Trophoblast cell (in vitro differentiated cells and primary cell): ENCODE data around the gene TNS1.

ENCODE experiments used
- DNase-seq, 2 donors: peaks; one replicate each; pipeline ENCODE4 v3.0.0-alpha.2; 2016
- H2AFZ ChIP-seq: 2 replicates; pipeline ENCODE4 v1.6.1; 2013; ENCODE audit warnings: low read length, moderate library complexity, mild to moderate bottlenecking; ENCODE audit not compliant: insufficient read depth, poor library complexity
- H2AK5ac ChIP-seq: 2 replicates; pipeline ENCODE4 v1.6.1; 2013; ENCODE audit warnings: mild to moderate bottlenecking, low read length
- H2BK120ac ChIP-seq: 2 replicates; pipeline ENCODE4 v1.6.1; 2013; ENCODE audit warnings: low read length, mild to moderate bottlenecking, moderate library complexity; ENCODE audit not compliant: insufficient read depth, poor library complexity
- H2BK12ac ChIP-seq: 2 replicates; pipeline ENCODE4 v1.6.1; 2013; ENCODE audit warnings: mild to moderate bottlenecking, low read length, moderate library complexity
- H2BK5ac ChIP-seq: 2 replicates; pipeline ENCODE4 v1.6.1; 2013; ENCODE audit warnings: low read length, low read depth, moderate library complexity, mild to moderate bottlenecking; ENCODE audit not compliant: poor library complexity
- H3K14ac ChIP-seq: 2 replicates; pipeline ENCODE4 v1.6.1; 2013; ENCODE audit warnings: mild to moderate bottlenecking, low read length
- H3K18ac ChIP-seq: 2 replicates; pipeline ENCODE4 v1.6.1; 2013; ENCODE audit warnings: mild to moderate bottlenecking, low read length
- H3K23ac ChIP-seq: 2 replicates; pipeline ENCODE4 v1.6.1; 2013; ENCODE audit warnings: low read length
- H3K27ac ChIP-seq: 2 replicates; pipeline ENCODE4 v1.5.1; 2013; ENCODE audit warnings: low read depth, mild to moderate bottlenecking, inconsistent platforms, low read length, moderate library complexity
- H3K27me3 ChIP-seq: 2 replicates; pipeline ENCODE4 v1.6.1; 2013; ENCODE audit warnings: inconsistent platforms, mild to moderate bottlenecking, low read length, moderate library complexity; ENCODE audit not compliant: insufficient read depth
- H3K36me3 ChIP-seq, 2 experiments: 1 replicate in 1 of 2; 2 replicates in 1 of 2; pipeline ENCODE4 v1.6.1; 2013; ENCODE audit warnings: low read length in 2 of 2, mild to moderate bottlenecking in 2 of 2, moderate library complexity in 1 of 2; ENCODE audit not compliant: insufficient read depth in 2 of 2, control insufficient read depth in 1 of 2
- H3K4ac ChIP-seq: 2 replicates; pipeline ENCODE4 v1.6.1; 2013; ENCODE audit warnings: low read depth, mild to moderate bottlenecking, low read length, moderate library complexity
- H3K4me1 ChIP-seq, 2 experiments: 1 replicate in 1 of 2; 2 replicates in 1 of 2; pipeline ENCODE4 v1.6.1; 2013; ENCODE audit warnings: low read length in 2 of 2, mild to moderate bottlenecking in 2 of 2, moderate library complexity in 1 of 2; ENCODE audit not compliant: insufficient read depth in 2 of 2, control insufficient read depth in 1 of 2
- H3K4me2 ChIP-seq: 2 replicates; pipeline ENCODE4 v1.6.1; 2013; ENCODE audit warnings: inconsistent platforms, mild to moderate bottlenecking, low read length, moderate library complexity
- H3K4me3 ChIP-seq: 2 replicates; pipeline ENCODE4 v1.5.1; 2013; ENCODE audit warnings: mild to moderate bottlenecking, low read depth, low read length, inconsistent platforms
- H3K79me1 ChIP-seq: one replicate; pipeline ENCODE4 v1.6.1; 2013; ENCODE audit warnings: low read length
- H3K79me2 ChIP-seq: 2 replicates; pipeline ENCODE4 v1.6.1; 2013; ENCODE audit warnings: low read length, mild to moderate bottlenecking; ENCODE audit not compliant: control insufficient read depth, insufficient read depth, poor library complexity
- H3K9ac ChIP-seq: 2 replicates; pipeline ENCODE4 v1.6.1; 2013; ENCODE audit warnings: mild to moderate bottlenecking, low read length
- H3K9me3 ChIP-seq: 2 replicates; pipeline ENCODE4 v1.6.1; 2013; ENCODE audit warnings: low read depth, mild to moderate bottlenecking, control low read depth, inconsistent platforms, low read length; ENCODE audit not compliant: insufficient read depth
- H4K12ac ChIP-seq: 2 replicates; pipeline ENCODE4 v1.6.1; 2013; ENCODE audit warnings: low read depth, mild to moderate bottlenecking, low read length, moderate library complexity
- H4K8ac ChIP-seq: 2 replicates; pipeline ENCODE4 v1.6.1; 2013; ENCODE audit warnings: low read depth, mild to moderate bottlenecking, low read length, moderate library complexity
- H4K91ac ChIP-seq: one replicate; pipeline ENCODE4 v1.6.1; 2013; ENCODE audit warnings: low read depth, mild to moderate bottlenecking, low read length, moderate library complexity
- WGBS: extraction: QIAGEN DNeasy Blood & Tissue Kit; methylation state at CpG from one replicate; pipeline ENCODE4 v1.1.7; 2013; ENCODE audit warnings: missing lambda C conversion rate; ENCODE audit not compliant: insufficient read length, insufficient coverage; ENCODE audit errors: extremely low coverage; 5-methylcytosine and 5-hydroxymethylcytosine counted together

TNS1 gene

DNA sequence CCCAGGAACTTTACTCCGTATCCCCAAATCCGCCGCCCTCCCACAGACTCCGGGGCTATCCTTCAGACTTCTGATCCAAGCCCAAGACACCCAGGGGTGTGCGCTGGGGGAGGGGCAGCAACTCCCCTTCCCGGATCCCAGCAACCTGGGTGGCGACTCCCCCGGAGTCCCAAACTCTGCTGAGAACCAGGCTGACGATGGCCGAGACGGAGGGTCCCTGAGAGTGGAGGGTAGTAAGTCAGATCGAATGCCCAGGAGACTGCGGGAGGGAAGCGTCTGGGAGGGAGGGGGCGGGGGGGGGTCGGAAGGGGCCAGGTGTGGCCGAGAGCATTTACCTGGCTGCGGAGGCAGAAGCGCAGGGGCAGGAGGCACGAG, 7.0 kb upstream of the TNS1 start:
- WGBS = no CpG with 5 or more reads among the region's 20 CpGs
- no peak overlapping the region for H2BK120ac ChIP-seq
- H3K18ac ChIP-seq = no peak overlapping the region
- H3K4me2 ChIP-seq = peak overlapping the region; percentile 67
- no peak overlapping the region for H3K14ac ChIP-seq
- H3K27ac ChIP-seq = no peak overlapping the region
- H3K4me1 ChIP-seq = peaks cover 20 to 29% of the 10 kb centered on the region in 2 experiments
- H4K91ac ChIP-seq = no peak overlapping the region
- H3K4ac ChIP-seq = no peak overlapping the region
- H3K36me3 ChIP-seq = no peaks in the 10 kb centered on the region
- no peak overlapping the region for H3K9ac ChIP-seq
- H3K23ac ChIP-seq = no peak overlapping the region
- H3K4me3 ChIP-seq = peak overlapping the region; percentile 50
- no peaks in the 10 kb centered on the region for H3K79me1 ChIP-seq
- peaks cover 25% of the 10 kb centered on the region for H3K27me3 ChIP-seq
- H2BK5ac ChIP-seq = no peak overlapping the region
- no peak overlapping the region for H2AFZ ChIP-seq
- H2AK5ac ChIP-seq = no peak overlapping the region
- H3K9me3 ChIP-seq = no peaks in the 10 kb centered on the region
- DNase-seq = no peak
- H2BK12ac ChIP-seq = no peak overlapping the region
- no peak overlapping the region for H4K12ac ChIP-seq
- no peaks in the 10 kb centered on the region for H3K79me2 ChIP-seq
- H4K8ac ChIP-seq = no peak overlapping the region

DNA sequence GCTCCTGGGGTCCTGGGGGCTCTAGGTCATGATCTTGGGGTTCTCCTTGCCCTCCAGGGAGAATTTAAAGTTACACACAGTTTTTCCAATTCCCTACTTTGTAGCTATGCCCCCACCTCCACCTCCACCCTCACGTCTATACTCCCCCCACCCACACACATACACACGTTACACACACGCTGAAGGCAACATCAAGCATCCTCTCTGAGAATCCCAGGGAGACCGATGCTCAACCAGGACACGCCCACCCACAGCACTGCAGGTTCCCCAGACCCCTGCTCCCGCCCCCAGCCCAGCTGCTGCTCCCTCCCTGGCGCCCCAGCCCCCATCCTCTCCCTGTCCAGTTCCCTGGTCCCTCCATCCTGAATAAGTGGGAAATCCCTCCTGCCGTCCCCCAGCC, 6.4 kb upstream of the TNS1 start:
- Histone ChIP-seq H3K9ac (no peak overlapping the region), H4K12ac (no peak overlapping the region), H3K4me3 (no peak overlapping the region), H4K8ac (no peak overlapping the region), H3K9me3 (no peaks in the 10 kb centered on the region), H2BK12ac (no peak overlapping the region), H2BK5ac (no peak overlapping the region), H3K23ac (no peak overlapping the region), H2BK120ac (no peak overlapping the region), H3K79me1 (no peaks in the 10 kb centered on the region), H2AFZ (no peak overlapping the region), H3K4me2 (peak overlapping the region; percentile 67), H2AK5ac (no peak overlapping the region), H3K18ac (no peak overlapping the region), H3K27ac (no peak overlapping the region), H3K27me3 (peaks cover 25% of the 10 kb centered on the region), H3K14ac (no peak overlapping the region), H3K4ac (no peak overlapping the region), H4K91ac (no peak overlapping the region), H3K36me3 (no peaks in the 10 kb centered on the region), H3K79me2 (no peaks in the 10 kb centered on the region), H3K4me1 (peaks cover 20 to 31% of the 10 kb centered on the region in 2 experiments)
- WGBS = no CpG with 5 or more reads among the region's 8 CpGs
- DNase-seq = no peak

DNA sequence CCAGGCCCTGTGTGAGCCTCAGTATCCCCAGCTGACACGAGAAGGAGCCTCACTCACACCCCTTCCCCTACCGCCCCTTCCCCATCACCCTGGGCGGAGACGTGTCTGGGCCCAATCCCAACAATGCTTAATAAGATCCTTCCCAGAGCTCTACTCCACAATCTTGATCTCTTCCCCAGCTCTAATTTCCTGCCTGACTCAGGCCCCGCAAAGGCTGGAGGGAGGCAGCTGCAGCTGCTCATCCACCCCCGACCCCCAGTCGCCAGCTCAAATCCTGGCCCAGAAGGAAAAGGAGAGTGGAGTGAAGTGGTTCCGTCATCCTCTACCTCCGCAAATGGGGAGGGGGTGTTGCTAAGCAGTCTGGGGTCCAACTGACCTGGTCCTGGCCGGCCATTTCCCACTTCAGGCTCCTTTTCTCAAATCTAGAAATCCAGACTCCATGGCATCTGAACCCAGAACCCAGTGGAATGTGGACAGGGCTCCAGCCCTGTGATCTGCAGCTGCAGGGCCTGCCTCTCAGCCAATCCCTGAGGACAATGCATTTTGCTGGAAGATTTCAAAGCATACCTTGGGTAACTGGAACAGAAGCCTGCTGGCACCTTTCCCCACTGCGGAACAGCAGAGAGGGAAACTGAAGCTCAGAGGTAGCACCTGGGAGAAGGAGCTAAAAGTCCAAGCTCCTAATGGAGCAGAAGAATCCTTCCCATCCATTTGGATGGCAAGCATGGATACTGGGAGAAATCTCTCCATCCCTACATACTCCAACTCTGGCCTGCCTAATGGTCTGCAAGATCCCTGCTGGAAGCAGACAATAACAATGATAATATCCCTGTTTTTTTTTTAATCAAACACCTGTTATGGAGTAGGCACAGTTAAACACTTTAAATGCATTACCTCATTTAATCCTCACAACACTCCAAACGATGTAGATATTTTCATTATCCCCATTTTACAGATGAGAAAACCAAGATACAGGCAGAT, 5.6 kb upstream of the TNS1 start:
- Histone ChIP-seq H3K79me2 (no peaks in the 10 kb centered on the region), H3K4me2 (no peak overlapping the region), H2BK12ac (no peak overlapping the region), H3K27me3 (peaks cover 25% of the 10 kb centered on the region), H3K4me3 (no peak overlapping the region), H3K36me3 (no peaks in the 10 kb centered on the region), H3K23ac (no peak overlapping the region), H3K9me3 (no peaks in the 10 kb centered on the region), H3K4me1 (peaks cover 24 to 38% of the 10 kb centered on the region in 2 experiments), H3K4ac (no peak overlapping the region), H2AFZ (no peak overlapping the region), H3K18ac (no peak overlapping the region), H4K12ac (no peak overlapping the region), H2BK120ac (no peak overlapping the region), H4K91ac (no peak overlapping the region), H2BK5ac (no peak overlapping the region), H3K9ac (no peak overlapping the region), H4K8ac (no peak overlapping the region), H3K27ac (no peak overlapping the region), H3K79me1 (no peaks in the 10 kb centered on the region), H2AK5ac (no peak overlapping the region), H3K14ac (no peak overlapping the region)
- no peak for DNase-seq
- no CpG with 5 or more reads among the region's 12 CpGs for WGBS

DNA sequence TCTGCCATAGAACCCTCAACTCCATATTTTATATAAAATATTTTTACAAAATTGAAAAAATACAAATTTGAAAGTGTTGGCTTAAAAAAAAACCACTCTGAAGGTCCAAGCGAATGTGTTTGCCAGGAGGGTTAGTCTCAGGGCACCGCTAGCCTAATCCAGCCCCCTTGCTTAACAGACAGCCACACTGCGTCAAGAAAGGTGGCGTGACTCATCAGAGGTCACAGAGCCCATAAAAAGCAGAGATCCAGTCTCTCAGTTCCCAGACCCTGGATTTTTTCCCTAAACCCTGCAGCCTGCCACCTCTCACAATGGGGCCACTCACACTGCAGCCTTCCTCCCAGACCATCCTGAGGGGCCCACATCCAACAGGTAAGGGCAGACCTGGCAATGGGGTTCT, 3.9 kb upstream of the TNS1 start:
- H2AK5ac ChIP-seq = no peak overlapping the region
- H3K79me1 ChIP-seq = no peaks in the 10 kb centered on the region
- H2BK5ac ChIP-seq = no peak overlapping the region
- H3K9me3 ChIP-seq = no peaks in the 10 kb centered on the region
- H3K79me2 ChIP-seq = no peaks in the 10 kb centered on the region
- no peak for DNase-seq
- H4K91ac ChIP-seq = no peak overlapping the region
- no peak overlapping the region for H3K4me3 ChIP-seq
- no peak overlapping the region for H2BK12ac ChIP-seq
- no peak overlapping the region for H3K18ac ChIP-seq
- H3K14ac ChIP-seq = no peak overlapping the region
- H3K4ac ChIP-seq = no peak overlapping the region
- no peak overlapping the region for H4K12ac ChIP-seq
- H3K27me3 ChIP-seq = peaks cover 25% of the 10 kb centered on the region
- no CpG with 5 or more reads among the region's 4 CpGs for WGBS
- H3K23ac ChIP-seq = no peak overlapping the region
- no peak overlapping the region for H3K9ac ChIP-seq
- no peak overlapping the region for H2BK120ac ChIP-seq
- no peak overlapping the region for H4K8ac ChIP-seq
- peaks cover 24 to 47% of the 10 kb centered on the region in 2 experiments for H3K4me1 ChIP-seq
- no peak overlapping the region for H3K27ac ChIP-seq
- peak overlapping the region; percentile 23 for H3K4me2 ChIP-seq
- no peak overlapping the region for H2AFZ ChIP-seq
- H3K36me3 ChIP-seq = no peaks in the 10 kb centered on the region
